T-helper 2 cell treated with Interferon-gamma antibody and Interleukin-4, amounts not matched to agents 100 ng/mL and 5 ng/mL, for 36 hours (primary cell): ENCODE results near the gene SHOX. TPM values are rescaled to one million over a fixed set of nuclear protein-coding genes. Genes with fewer than 3 reads are reported as not detected.

Experiments
- total RNA-seq: library from RNA; stranded (reverse); gene quantifications from 2 replicates; pipeline ENCODE4 v1.2.3, GENCODE V29; 2022

The SHOX gene
- total RNA-seq, 1 donor from 2014 or later, result not detected

Other genes with a start within 250 kb of the SHOX start
- 29.1 and 34.9 TPM in 2 replicates for gene PPP2R3B, start 243.9 kb upstream of the SHOX start, total RNA-seq